Caco-2 (cell line): ENCODE results near the gene TSC22D4. TPM values are rescaled to one million over a fixed set of nuclear protein-coding genes. Genes with fewer than 3 reads are reported as not detected.
"Not testable (repeated sequence)": the region's sequence is repeated elsewhere in the genome, so short reads cannot be mapped to it uniquely, and the experiment has no call there.

ENCODE experiments used
- BruUV-seq: library from RNA; stranded (reverse); fragments of 400-500 nt; replicated peaks from 2 replicates; lab custom pipeline; 2021; lab: Mats Ljungman, UMichigan
- CTCF ChIA-PET: fragments of 300-600 bp; sonication (Branson Sonifier 250); formaldehyde crosslinking; loops from one replicate; lab custom pipeline; 2022; ENCODE audit warnings: antibody characterized with exemption; lab: Charles Lee
- POLR2A ChIA-PET: fragments of 300-600 bp; sonication (Branson Sonifier 250); formaldehyde crosslinking; loops from one replicate; lab custom pipeline; 2022; ENCODE audit warnings: antibody characterized with exemption; lab: Charles Lee
- DNase-seq, 2 experiments: peaks; one replicate each; pipeline versions ENCODE4 v3.0.0 to v3.0.0-alpha.2; 2020 to 2022
- H3K27me3 ChIP-seq: replicated peaks from 2 replicates; pipeline ENCODE4 v1.6.0; 2011; ENCODE audit warnings: low read length; ENCODE audit not compliant: control insufficient read depth, insufficient read depth
- H3K36me3 ChIP-seq: 2 replicates; pipeline ENCODE4 v1.5.1; 2011; ENCODE audit warnings: low read length; ENCODE audit not compliant: control insufficient read depth, insufficient read depth
- H3K4me1 ChIP-seq: fragments of 250-450 bp; sonication (Bioruptor Pico); 2 replicates; pipeline ENCODE4 v1.5.1; 2020; ENCODE audit warnings: mild to moderate bottlenecking
- H3K4me3 ChIP-seq: 2 replicates; pipeline ENCODE4 v1.5.1; 2011; ENCODE audit warnings: low read depth, mild to moderate bottlenecking, control low read depth, low read length
- H3K9me3 ChIP-seq: fragments of 250-450 bp; sonication (Bioruptor Pico); 2 replicates; pipeline ENCODE4 v1.5.1; 2020; ENCODE audit warnings: mild to moderate bottlenecking, moderate library complexity
- H3K27ac Mint-ChIP-seq: one replicate; pipeline ENCODE4 v1.8.0; 2022; ENCODE audit warnings: mixed read lengths; ENCODE audit not compliant: unreplicated experiment
- H3K27me3 Mint-ChIP-seq: one replicate; pipeline ENCODE4 v1.8.0; 2022; ENCODE audit warnings: mixed read lengths; ENCODE audit not compliant: insufficient read depth, unreplicated experiment
- H3K36me3 Mint-ChIP-seq: one replicate; pipeline ENCODE4 v1.8.0; 2022; ENCODE audit warnings: mild to moderate bottlenecking, mixed read lengths; ENCODE audit not compliant: insufficient read depth, unreplicated experiment
- H3K4me1 Mint-ChIP-seq: one replicate; pipeline ENCODE4 v1.8.0; 2022; ENCODE audit warnings: low read depth, mixed read lengths; ENCODE audit not compliant: unreplicated experiment
- H3K4me3 Mint-ChIP-seq: one replicate; pipeline ENCODE4 v1.8.0; 2022; ENCODE audit warnings: mild to moderate bottlenecking, moderate library complexity, mixed read lengths; ENCODE audit not compliant: unreplicated experiment
- H3K9me3 Mint-ChIP-seq: one replicate; pipeline ENCODE4 v1.8.0; 2022; ENCODE audit warnings: mixed read lengths; ENCODE audit not compliant: unreplicated experiment
- CTCF ChIP-seq, 2 experiments: fragments of 200-600 bp in 1 of 2; IDR thresholded peaks; 1 replicate in 1 of 2; 2 replicates in 1 of 2; pipeline versions ENCODE4 v1.5.1 to v1.8.0; 2011 to 2022; ENCODE audit warnings: antibody characterized with exemption in 1 of 2, control low read depth in 1 of 2, inconsistent platforms in 1 of 2, low read depth in 1 of 2, low read length in 1 of 2, mild to moderate bottlenecking in 1 of 2, moderate library complexity in 1 of 2; ENCODE audit not compliant: insufficient read depth in 1 of 2, severe bottlenecking in 1 of 2, unreplicated experiment in 1 of 2
- intact Hi-C: fragments of 100-400 bp; cut with micrococcal nuclease; formaldehyde crosslinking; loops from one replicate; pipeline ENCODE4 v1.10.0; 2022; ENCODE audit not compliant: unreplicated experiment
- total RNA-seq: library from RNA; stranded (reverse); gene quantifications from 2 replicates; pipeline ENCODE4 v1.2.3, GENCODE V29; 2022

TSC22D4 gene
- total RNA-seq, 1 experiment from 2014 or later, result 27.2 TPM

DNA sequence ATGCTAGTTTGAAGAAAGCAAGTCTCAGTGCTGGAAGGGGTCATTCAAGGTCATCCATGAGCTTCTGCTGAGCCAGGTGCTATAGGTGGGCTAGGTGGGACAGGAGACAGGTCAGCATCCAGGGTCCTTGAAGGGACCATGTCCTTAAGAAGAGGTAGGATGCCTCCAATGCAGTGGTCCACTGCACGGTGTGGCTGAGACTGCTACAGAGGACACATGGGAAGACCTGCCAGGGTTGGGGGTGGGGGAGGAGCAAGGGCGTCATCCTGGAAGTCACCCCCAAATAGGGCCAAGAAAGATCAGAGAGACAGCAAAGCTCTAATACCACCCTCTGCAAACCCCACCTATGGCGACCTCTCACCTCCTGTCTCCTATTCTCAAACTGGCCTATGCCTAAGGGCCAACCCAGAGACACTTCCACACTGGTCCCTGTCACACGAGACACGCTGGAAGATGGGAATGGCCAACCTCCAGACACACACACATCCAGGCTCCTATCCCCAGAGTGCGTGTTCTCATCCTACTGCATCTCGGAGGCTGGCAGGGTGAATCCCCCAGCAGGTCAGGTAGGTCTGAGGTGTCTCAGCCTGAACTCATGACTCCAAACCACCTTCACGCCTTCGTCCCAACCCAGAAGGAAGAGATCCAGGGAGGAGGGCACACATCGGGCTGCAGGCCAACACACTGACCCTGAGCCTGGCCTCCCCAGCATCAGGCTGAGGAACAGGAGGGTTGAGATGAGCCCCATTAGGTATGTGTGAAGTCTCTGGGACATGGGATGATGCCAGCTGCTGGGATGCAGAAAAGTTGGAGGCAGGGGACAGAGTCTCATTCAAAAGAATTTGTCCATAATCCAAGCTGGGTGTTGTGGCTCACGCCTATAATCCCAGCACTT, 37.1 kb downstream of the TSC22D4 start:
- Mint-ChIP-seq H3K4me1 (no peaks in the 10 kb centered on the region), H3K9me3 (no peaks in the 10 kb centered on the region), H3K27ac (no peak overlapping the region), H3K27me3 (no peaks in the 10 kb centered on the region), H3K36me3 (no peaks in the 10 kb centered on the region), H3K4me3 (no peak overlapping the region)
- intact Hi-C loops, result no loop called here
- BruUV-seq, result no TSS peak
- H3K4me1 ChIP-seq, result peaks cover 13% of the 10 kb centered on the region
- H3K27me3 ChIP-seq, result no peaks in the 10 kb centered on the region
- no peak for DNase-seq
- ChIA-PET POLR2A (no interaction called here), CTCF (interaction anchor here (0.7 kb wide), 1 partner anchor 100 kb away, joined by 4 read pairs; no protein-coding TSS in a partner anchor)
- H3K9me3 ChIP-seq, result no peaks in the 10 kb centered on the region
- no peak for TF ChIP-seq CTCF (IDR thresholded peaks at IDR 0.05; ENCODE audit: insufficient read depth in 1 of 2, low read depth in 1 of 2, low read length in 1 of 2, severe bottlenecking in 1 of 2, unreplicated experiment in 1 of 2)
- H3K36me3 ChIP-seq, result no peaks in the 10 kb centered on the region
- no peak overlapping the region for H3K4me3 ChIP-seq

- intact Hi-C loops, H3K27me3 Mint-ChIP-seq, H3K27me3 ChIP-seq, H3K4me3 Mint-ChIP-seq, BruUV-seq, H3K36me3 ChIP-seq, POLR2A ChIA-PET, H3K9me3 ChIP-seq, H3K4me3 ChIP-seq, H3K27ac Mint-ChIP-seq, CTCF ChIA-PET, H3K4me1 ChIP-seq, H3K9me3 Mint-ChIP-seq: not testable (repeated sequence)
- Mint-ChIP-seq H3K4me1 (peaks cover 10% of the 10 kb centered on the region), H3K36me3 (peaks cover 25% of the 10 kb centered on the region)
- peak in 1 of 2 experiments; percentile 9 for DNase-seq
These were observed 39.8 kb downstream of the TSC22D4 start for GRCh38 chr7:100439244-100439643.

DNA sequence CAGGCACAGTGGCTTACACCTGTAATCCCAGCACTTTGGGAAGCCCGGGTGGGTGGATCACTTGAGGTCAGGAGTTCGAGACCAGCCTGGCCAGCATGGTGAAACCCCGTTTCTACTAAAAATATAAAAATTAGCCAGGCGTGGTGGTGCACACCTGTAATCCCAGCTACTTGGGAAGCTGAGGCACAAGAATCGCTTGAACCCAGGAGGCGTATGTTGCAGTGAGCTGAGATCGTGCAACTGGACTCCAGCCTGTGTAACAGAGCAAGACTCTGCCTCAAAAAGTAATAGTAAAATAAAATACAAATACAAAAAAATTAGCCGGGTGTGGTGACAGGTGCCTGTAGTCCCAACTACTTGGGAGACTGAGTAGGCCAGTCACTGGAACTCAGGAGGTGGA, 40.3 kb downstream of the TSC22D4 start:
- H3K36me3 ChIP-seq, H3K4me1 ChIP-seq, H3K4me3 ChIP-seq, DNase-seq, H3K9me3 ChIP-seq, H3K27me3 ChIP-seq, H3K9me3 Mint-ChIP-seq, POLR2A ChIA-PET, H3K4me3 Mint-ChIP-seq, H3K27me3 Mint-ChIP-seq, CTCF ChIA-PET, H3K27ac Mint-ChIP-seq, BruUV-seq, intact Hi-C loops: not testable (repeated sequence)
- Mint-ChIP-seq H3K36me3 (peaks cover 30% of the 10 kb centered on the region), H3K4me1 (peaks cover 12% of the 10 kb centered on the region)

GRCh38 chr7:100438172-100438571, 40.8 kb downstream of the TSC22D4 start:
- Mint-ChIP-seq H3K4me1 (peaks cover 17% of the 10 kb centered on the region), H3K9me3 (no peaks in the 10 kb centered on the region), H3K4me3 (no peak overlapping the region), H3K36me3 (peaks cover 36% of the 10 kb centered on the region), H3K27ac (no peak overlapping the region), H3K27me3 (no peaks in the 10 kb centered on the region)
- POLR2A ChIA-PET, result no interaction called here
- CTCF ChIA-PET, result interaction anchor here (0.7 to 1.1 kb wide), 2 partner anchors 10 to 125 kb away, joined by 3 to 4 read pairs; partner anchors contain the start of gene ZCWPW1
- DNase-seq, result no peak
- no peaks in the 10 kb centered on the region for H3K4me1 ChIP-seq
- TF ChIP-seq CTCF (IDR thresholded peaks at IDR 0.05; ENCODE audit: insufficient read depth in 1 of 2, low read depth in 1 of 2, low read length in 1 of 2, severe bottlenecking in 1 of 2, unreplicated experiment in 1 of 2), result no peak
- no peaks in the 10 kb centered on the region; the same call in 1 of the 2 replicates for H3K36me3 ChIP-seq
- BruUV-seq, result no TSS peak
- intact Hi-C loops, result no loop called here
- no peaks in the 10 kb centered on the region for H3K27me3 ChIP-seq
- no peak overlapping the region for H3K4me3 ChIP-seq
- H3K9me3 ChIP-seq, result no peaks in the 10 kb centered on the region
